Small intestine (tissue), 7 donors: ENCODE results near the gene SDCCAG8. TPM values are rescaled to one million over a fixed set of nuclear protein-coding genes. Genes with fewer than 3 reads are reported as not detected.
A peak's percentile ranks its signal among the peaks of the same experiment; 100 is the strongest.

Experiments used
- DNase-seq, 2 donors: peaks; one replicate each; pipeline versions ENCODE4 v3.0.0 to v3.0.0-alpha.2; 2013
- FAIRE-seq: peaks from 2 replicates; lab custom pipeline; 2012; peaks lifted over from hg19 to GRCh38; lab: Jason Lieb, UNC
- H3K27ac ChIP-seq, 3 donors: one replicate each; pipeline ENCODE4 v1.5.1; 2013; ENCODE audit warnings: low read length in 2 of 3, mild to moderate bottlenecking in 2 of 3, control low read depth in 1 of 3, inconsistent platforms in 1 of 3, low read depth in 1 of 3, moderate library complexity in 1 of 3
- H3K27me3 ChIP-seq, 3 donors: one replicate each; pipeline ENCODE4 v1.6.1; 2013; ENCODE audit warnings: low read length in 3 of 3, inconsistent platforms in 1 of 3; ENCODE audit not compliant: control insufficient read depth in 3 of 3, insufficient read depth in 3 of 3
- H3K36me3 ChIP-seq, 3 donors: one replicate each; pipeline ENCODE4 v1.6.1; 2013; ENCODE audit warnings: low read length in 3 of 3, inconsistent platforms in 1 of 3, low read depth in 1 of 3, mild to moderate bottlenecking in 1 of 3, moderate library complexity in 1 of 3; ENCODE audit not compliant: control insufficient read depth in 3 of 3, insufficient read depth in 2 of 3
- H3K4me1 ChIP-seq, 3 donors: one replicate each; pipeline ENCODE4 v1.6.1; 2013; ENCODE audit warnings: low read length in 2 of 3, inconsistent platforms in 1 of 3, low read depth in 1 of 3, mild to moderate bottlenecking in 1 of 3, moderate library complexity in 1 of 3; ENCODE audit not compliant: control insufficient read depth in 3 of 3, insufficient read depth in 2 of 3
- H3K4me3 ChIP-seq, 3 donors: one replicate each; pipeline ENCODE4 v1.5.1; 2013; ENCODE audit warnings: low read length in 3 of 3, control low read depth in 1 of 3, inconsistent platforms in 1 of 3, low read depth in 1 of 3, mild to moderate bottlenecking in 1 of 3, moderate library complexity in 1 of 3
- H3K9me3 ChIP-seq, 2 donors: one replicate each; pipeline ENCODE4 v1.6.1; 2013; ENCODE audit warnings: low read depth in 1 of 2, low read length in 1 of 2; ENCODE audit not compliant: control insufficient read depth in 2 of 2, insufficient read depth in 1 of 2
- WGBS, 3 donors: extraction: QIAGEN DNeasy Blood & Tissue Kit; methylation state at CpG; one replicate each; pipeline ENCODE4 v1.1.7; 2013; 5-methylcytosine and 5-hydroxymethylcytosine counted together
- polyA plus RNA-seq, 4 donors: library from polyadenylated mRNA; stranded (reverse) in 3 of 4; unstranded in 1 of 4; fragments of 200-250 nt in 3 of 4; fragments of 120-200 nt in 1 of 4; gene quantifications; one replicate each; pipeline versions ENCODE4 v1.2.1 to v1.2.3, GENCODE V29; 2013
- donor health status: healthy with polysubstance abuse.
- donor health status: control.
- donor health status: control.
- donor health status: Bipolar disorder and iron deficiency.
- donor health status: healthy.

SDCCAG8 gene
- polyA plus RNA-seq, 4 donors = 19.2 to 32.2 (median 23.6) TPM

GRCh38 chr1:243474136-243474881 lies 218.5 kb downstream of the SDCCAG8 start:
- H3K9me3 ChIP-seq = no peaks in the 10 kb centered on the region
- peak overlapping the region in 1 of 3 donors; percentile 33 for H3K27ac ChIP-seq
- no peak overlapping the region for H3K4me3 ChIP-seq
- FAIRE-seq = no peak
- H3K4me1 ChIP-seq = peaks cover 0 to 4% (median 0%) of the 10 kb centered on the region in 3 donors
- no peak for DNase-seq
- 87 to 95% (median 93%) methylated on average over 51 to 55 of the region's 55 CpGs for WGBS, 3 donors
- H3K27me3 ChIP-seq = no peaks in the 10 kb centered on the region
- H3K36me3 ChIP-seq = peaks cover 0 to 18% (median 0%) of the 10 kb centered on the region in 3 donors

DNA sequence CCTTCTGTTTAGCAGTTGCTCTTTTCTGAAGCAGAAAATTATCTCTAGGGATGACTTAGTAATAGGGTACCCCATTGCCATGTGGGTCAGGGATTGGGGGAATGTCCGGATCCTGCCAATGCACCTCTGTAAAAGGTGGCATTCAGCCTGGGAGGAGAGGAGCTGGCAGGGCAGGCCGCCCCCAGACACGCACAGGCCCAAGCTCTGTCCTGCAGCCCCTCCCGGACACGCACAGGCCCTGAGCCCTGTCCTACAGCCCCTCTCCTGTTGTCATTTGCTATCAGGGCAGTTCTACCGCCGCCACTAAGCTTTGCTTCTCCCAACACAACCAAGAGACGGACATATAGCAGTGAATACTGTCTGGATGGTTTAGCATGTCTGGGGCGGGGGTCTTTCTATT lies 219.1 kb downstream of the SDCCAG8 start:
- Histone ChIP-seq H3K4me3 (no peak overlapping the region), H3K27ac (no peak overlapping the region), H3K4me1 (peaks cover 0 to 4% (median 0%) of the 10 kb centered on the region in 3 donors), H3K36me3 (peaks cover 0 to 18% (median 0%) of the 10 kb centered on the region in 3 donors), H3K9me3 (no peaks in the 10 kb centered on the region), H3K27me3 (no peaks in the 10 kb centered on the region)
- no peak for DNase-seq
- no peak for FAIRE-seq
- 94 to 98% (median 97%) methylated on average over 9 of the region's 9 CpGs for WGBS, 3 donors

GRCh38 chr1:243475966-243476365 lies 220.1 kb downstream of the SDCCAG8 start:
- no peaks in the 10 kb centered on the region for H3K9me3 ChIP-seq
- H3K27ac ChIP-seq = no peak overlapping the region
- no peak overlapping the region for H3K4me3 ChIP-seq
- peaks cover 0 to 4% (median 0%) of the 10 kb centered on the region in 3 donors for H3K4me1 ChIP-seq
- peaks cover 0 to 13% (median 0%) of the 10 kb centered on the region in 3 donors for H3K36me3 ChIP-seq
- no peaks in the 10 kb centered on the region for H3K27me3 ChIP-seq
- FAIRE-seq (no peak), DNase-seq (no peak)
- 77 to 95% (median 92%) methylated on average over 7 of the region's 7 CpGs for WGBS, 3 donors

- H3K9me3 ChIP-seq = no peaks in the 10 kb centered on the region
- no peak overlapping the region for H3K27ac ChIP-seq
- no peak for DNase-seq
- no peak overlapping the region for H3K4me3 ChIP-seq
- WGBS, 3 donors = 93 to 95% (median 94%) methylated on average over 7 of the region's 7 CpGs
- H3K27me3 ChIP-seq = peaks cover 0 to 6% (median 0%) of the 10 kb centered on the region in 3 donors
- H3K4me1 ChIP-seq = peaks cover 0 to 2% (median 0%) of the 10 kb centered on the region in 3 donors
- H3K36me3 ChIP-seq = peaks cover 0 to 13% (median 0%) of the 10 kb centered on the region in 3 donors
- no peak for FAIRE-seq
Measured at GRCh38 chr1:243477731-243478290, 222.0 kb downstream of the SDCCAG8 start.

GRCh38 chr1:243481101-243481500 lies 225.3 kb downstream of the SDCCAG8 start:
- Histone ChIP-seq H3K36me3 (peaks cover 0 to 5% (median 0%) of the 10 kb centered on the region in 3 donors), H3K27me3 (peaks cover 0 to 7% (median 0%) of the 10 kb centered on the region in 3 donors), H3K9me3 (no peaks in the 10 kb centered on the region), H3K4me3 (no peak overlapping the region), H3K4me1 (peaks cover 0 to 2% (median 0%) of the 10 kb centered on the region in 3 donors), H3K27ac (no peak overlapping the region)
- WGBS, 3 donors = 96 to 97% (median 97%) methylated on average over 5 of the region's 5 CpGs
- FAIRE-seq (no peak), DNase-seq (no peak)

- H3K36me3 ChIP-seq = peaks cover 0 to 10% (median 0%) of the 10 kb centered on the region in 3 donors
- WGBS, 3 donors = 36 to 71% (median 61%) methylated on average over 25 of the region's 25 CpGs
- H3K4me1 ChIP-seq = peaks cover 0 to 2% (median 0%) of the 10 kb centered on the region in 3 donors
- peaks cover 0 to 7% (median 0%) of the 10 kb centered on the region in 3 donors for H3K27me3 ChIP-seq
- no peak overlapping the region for H3K27ac ChIP-seq
- FAIRE-seq (no peak), DNase-seq (peak in 1 of 2 donors; percentile 18)
- peak overlapping the region in 2 of 3 donors; percentile 37 to 38 for H3K4me3 ChIP-seq
- H3K9me3 ChIP-seq = no peaks in the 10 kb centered on the region
Measured at GRCh38 chr1:243482141-243483022, 226.5 kb downstream of the SDCCAG8 start.

DNA sequence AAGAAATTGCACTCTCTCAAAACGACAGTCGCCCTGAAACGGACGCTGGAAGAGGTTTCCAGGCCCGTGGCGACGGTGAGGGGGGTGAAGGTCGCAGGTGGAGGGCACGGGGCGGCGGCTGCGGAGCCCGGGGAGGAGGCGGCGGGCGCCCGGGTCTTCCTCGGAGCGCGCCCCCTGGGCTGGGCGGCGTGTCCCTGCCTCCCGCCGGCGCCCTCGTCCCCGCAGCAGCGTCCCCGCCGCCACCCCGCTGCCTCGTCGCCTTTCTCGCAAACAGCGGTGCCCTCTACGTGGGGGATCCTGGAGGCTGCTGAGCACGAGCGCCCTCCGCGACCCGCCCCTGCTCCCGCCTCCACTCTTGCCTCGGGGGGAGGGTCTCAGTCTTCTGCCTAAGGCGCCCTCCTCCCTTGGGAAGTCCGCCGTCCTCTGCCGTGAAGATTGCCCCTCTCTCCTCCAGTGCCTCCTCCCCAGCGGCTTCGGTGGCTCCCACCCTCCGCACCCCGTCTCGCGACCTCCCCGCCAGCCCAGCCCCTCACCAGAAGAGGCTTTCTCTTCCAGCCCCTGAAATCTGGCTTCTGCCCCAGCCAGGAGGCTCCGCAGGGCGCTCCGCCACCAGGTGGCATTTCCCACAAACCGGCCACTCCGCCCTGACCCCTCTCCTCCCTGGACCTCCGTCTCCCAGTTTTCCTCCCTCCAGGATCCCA lies 227.4 kb downstream of the SDCCAG8 start:
- Histone ChIP-seq H3K4me3 (peak overlapping the region in 2 of 3 donors; percentile 37 to 38), H3K36me3 (peaks cover 0 to 12% (median 0%) of the 10 kb centered on the region in 3 donors), H3K4me1 (peaks cover 0 to 2% (median 0%) of the 10 kb centered on the region in 3 donors), H3K27ac (no peak overlapping the region), H3K9me3 (no peaks in the 10 kb centered on the region), H3K27me3 (peaks cover 0 to 7% (median 0%) of the 10 kb centered on the region in 3 donors)
- 15 to 63% (median 51%) methylated on average over 33 to 60 of the region's 60 CpGs for WGBS, 3 donors
- no peak for FAIRE-seq
- DNase-seq = peak in 1 of 2 donors; percentile 20
